Hematopoietic multipotent progenitor cell treated with erythropoietin and hydrocortisone succinate and interleukin-3 and kit ligand, for 17 days (in vitro differentiated cells): Measurements from ENCODE around the gene KMT2E.
A peak's percentile ranks its signal among the peaks of the same experiment; 100 is the strongest.

Source experiments
- DNase-seq: peaks from one replicate; pipeline ENCODE4 v3.0.0-alpha.2; 2015; ENCODE audit warnings: low spot score

The KMT2E gene

DNA sequence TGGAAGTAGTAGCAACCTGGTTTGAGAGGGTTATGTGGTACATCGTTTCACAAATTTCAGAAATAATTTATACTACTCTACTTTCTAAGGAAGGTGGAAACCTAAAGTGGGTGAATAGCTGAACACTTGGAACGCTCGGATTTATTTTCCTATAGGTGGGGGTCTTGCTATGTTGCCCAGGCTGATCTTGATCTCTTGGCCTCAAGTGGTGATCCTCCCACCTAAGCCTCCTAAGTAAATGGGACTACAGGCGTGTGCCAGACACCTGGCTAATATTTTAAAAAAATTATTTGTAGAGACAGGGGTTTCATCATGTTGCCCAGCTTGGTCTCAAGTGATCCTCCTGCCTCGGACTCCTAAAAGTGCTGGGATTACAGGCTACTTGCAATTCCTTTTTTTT is 6.7 kb upstream of the KMT2E start:
- no peak for DNase-seq

DNA sequence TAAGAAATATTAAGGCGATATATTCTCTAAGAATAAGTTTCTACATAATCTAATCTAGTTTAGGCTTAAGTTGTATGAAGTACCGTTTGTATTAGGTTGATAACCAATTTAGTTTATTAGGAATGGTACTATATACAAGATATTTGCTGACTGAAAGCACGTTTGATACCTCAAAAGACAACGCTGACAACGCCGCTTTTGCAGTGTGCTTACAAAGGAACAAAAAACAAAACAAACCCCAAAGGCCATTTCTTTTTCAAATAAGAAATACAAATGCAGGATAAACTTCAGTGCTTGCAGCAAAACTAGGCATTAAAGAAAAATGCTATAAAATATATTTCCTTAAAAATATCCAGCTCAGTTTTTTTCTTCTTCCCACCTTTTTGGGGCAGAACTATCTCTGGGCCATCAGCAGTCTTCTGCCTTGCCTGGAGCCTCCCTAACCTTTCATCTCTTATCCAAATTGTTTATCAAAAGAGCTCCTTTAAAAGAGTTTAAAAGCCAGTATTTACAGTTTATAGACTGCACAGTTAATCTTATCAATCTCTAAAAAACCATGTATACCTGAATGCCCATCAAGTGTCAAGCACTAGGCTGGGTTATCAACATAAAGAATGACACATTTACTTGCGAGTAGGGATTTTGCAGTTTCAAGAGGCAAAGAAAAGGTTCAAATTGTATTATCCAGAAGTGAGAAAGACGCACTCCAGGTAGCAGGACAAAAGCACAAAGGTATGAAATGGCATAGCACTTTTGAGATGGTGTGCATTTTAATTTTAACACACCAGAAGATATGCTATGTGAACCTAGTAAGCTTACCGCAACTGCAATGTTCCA is 4.1 kb upstream of the KMT2E start:
- DNase-seq: peak; percentile 51

DNA sequence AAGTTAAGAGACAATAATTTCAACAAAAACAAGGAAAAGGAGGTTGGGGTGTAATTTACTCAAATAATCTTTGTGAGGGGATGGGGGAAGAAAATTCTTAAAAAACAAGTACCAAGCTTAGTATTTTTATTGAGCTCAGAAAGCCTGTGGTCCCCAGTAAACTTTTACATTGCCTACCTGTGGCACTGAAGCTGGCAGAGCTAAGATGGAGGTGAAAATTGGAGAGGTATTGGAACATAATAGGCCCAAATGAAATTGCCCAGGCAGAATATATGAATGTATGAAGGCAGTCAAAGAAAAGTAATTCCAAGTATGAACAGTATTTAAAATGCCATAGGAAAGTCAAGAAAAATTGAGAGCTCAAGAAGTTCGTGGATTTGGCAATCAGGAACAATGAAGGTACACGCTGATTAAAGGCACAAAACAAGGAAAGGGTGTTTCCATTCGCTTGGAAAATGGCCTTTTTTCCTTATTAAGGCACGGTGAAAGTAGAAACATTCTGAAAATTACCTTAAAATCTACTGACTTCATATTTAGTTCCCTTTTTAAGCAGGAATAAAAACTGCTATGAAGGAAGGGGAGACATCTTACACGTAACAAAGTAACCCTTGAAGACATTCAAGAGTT is 3.4 kb upstream of the KMT2E start:
- peak; percentile 57 for DNase-seq

DNA sequence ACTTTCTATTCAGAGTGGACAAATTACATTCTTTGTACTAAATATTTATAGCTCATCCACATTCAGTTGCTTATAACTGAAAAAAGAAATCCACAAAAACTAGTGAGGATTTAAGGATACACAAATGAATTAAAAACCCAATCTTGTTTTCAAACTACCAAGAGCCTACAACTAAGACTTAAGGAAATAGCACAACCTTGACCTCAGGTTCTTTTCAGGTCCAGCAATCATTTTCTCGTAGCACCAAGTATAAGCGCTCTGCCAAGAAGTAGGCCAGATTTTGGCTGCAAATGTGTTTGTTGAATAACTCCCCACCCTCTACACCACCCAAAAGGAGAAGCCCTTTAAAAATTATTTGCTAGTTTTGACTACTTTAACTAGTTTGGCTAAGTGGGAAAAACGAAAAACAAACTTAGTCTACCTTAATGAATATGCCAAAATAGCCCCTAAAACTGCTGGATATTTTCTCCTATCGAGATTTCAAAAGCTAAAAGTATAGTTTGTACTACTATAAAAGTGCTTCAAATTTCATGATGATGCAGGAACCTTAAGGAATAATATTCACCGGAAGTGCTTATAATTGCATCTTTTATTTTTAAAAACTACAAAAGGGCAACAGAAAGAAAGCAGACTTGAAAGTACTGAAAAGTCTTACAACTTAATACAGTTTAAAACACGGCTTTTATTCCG is 2.7 kb upstream of the KMT2E start:
- DNase-seq: peak; percentile 76

DNA sequence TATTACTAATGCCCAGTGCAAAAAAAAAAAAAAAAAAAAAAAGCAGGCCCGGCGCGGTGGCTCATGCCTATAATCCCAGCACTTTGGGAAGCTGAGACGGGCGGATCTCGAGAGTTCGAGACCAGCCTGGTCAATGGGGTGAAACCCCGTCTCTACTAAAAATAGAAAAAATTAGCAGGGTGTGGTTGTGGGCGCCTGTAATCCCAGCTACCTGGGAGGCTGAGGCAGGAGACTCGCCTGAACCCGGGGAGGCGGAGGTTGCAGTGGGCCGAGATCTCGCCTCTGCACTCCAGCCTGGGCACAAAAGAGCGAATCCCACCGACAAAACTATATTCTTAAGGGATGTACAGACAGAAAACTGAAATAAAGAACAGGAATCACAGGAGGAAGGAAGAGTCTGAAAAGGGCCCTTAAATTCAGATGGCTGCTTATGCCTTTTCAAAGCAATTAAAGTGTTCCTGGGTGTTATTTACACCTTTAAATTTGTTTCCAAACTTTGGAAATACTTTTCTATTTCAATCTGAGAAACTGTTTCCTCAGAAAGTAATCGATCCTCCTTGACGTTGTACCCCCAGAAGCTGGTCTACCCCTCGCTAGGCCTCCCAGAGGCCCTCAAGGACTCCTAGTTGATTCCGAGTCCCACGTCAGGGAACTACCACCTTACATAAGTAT is 2.0 kb upstream of the KMT2E start:
- DNase-seq: peak; percentile 76

DNA sequence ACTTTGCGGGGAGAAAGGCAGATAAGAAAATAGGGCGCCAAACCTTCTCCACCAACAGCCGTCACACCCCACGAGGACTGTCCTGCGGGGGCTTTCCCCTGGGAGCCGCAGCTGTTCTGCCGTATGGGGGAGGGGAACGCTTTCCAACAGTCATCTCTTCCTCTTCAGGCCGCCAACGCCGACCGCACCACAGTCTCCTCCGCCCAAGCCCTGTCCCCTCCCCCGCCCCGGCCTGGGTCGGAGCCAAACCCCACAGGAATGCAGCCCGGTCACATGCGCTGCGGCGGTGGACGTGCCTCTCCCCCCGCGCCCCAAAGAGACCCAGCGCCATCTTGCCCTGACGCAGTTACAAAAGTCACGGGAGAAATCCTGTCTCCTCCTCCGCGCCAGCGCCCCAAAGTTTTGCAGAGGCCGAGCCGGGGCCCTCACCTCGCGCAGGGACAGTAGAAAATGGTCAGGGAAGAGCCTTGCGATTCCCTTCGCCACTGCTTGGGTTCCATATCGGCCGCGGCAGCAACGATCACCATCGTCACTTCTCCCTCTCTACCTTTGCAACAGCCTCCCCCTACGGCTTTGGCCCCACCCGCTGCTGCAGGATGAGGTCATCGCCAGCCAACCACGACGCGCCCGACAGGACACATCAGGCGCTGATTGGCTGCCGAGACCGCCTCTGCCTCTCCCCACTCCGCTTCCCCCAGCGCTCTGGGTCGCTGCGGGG is 1.3 kb upstream of the KMT2E start:
- DNase-seq: peak; percentile 99

DNA sequence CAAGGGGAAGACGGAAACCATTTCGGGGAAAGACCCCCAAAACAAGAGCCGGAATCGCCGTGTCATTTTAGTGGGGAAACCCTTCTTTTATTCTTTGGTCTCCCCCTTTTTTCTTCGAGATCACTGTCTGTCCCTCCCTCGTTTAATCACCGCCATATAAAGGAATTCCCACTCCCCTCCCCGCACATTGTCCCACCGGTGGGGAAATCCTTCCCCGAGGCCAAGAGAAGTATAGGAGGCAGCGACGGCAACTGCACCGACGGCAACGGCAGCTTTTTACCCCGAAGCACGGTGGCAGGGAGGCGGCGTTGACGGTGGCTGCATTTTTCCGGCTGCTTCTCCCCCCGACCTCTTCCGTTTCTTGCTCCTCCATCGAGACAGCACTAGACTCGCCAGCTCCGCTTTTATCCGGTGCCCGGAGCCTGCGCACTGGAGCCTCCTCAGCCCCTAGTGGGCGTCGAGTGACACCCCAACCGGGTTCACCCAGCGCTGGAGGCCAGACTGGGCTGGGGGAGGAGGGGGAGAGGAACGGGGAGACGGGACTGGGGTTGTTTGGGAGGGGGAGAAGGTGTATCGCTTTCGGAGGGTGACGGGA is 687 bp upstream of the KMT2E start:
- DNase-seq: peak; percentile 96

DNA sequence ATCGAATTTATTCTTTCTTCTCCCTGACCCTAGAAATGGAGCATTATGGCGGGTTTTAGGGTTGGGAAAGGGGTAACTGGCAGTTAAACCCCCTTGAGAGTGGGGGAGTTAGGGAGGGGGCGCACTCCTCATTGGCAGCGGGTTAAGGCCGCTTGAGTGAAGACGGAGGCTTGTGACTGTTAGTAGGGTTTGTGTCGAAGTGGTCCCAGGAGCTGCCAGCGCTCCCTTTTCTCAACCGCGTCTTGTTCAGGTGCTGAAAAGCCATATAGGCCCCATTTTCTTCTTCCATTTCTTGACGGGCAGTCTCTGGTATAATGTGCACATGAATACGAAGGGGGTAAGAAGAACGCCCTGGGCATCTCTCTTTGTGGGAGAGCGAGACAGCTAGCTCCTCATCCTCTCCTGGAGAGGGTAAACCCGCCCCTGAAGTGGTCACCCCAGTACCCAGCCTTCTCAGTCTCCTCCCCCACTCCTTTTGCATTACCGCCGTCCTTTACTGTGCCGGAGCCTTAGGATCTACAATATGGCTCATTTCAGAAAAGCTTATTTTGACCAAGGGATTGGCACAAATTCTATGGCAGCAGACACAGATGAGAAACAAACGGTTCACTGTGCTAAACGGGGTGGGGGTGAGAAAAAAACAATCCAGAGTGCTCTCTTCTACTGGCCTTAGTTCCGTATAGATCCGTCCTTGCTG is 836 bp downstream of the KMT2E start:
- DNase-seq: peak; percentile 87

DNA sequence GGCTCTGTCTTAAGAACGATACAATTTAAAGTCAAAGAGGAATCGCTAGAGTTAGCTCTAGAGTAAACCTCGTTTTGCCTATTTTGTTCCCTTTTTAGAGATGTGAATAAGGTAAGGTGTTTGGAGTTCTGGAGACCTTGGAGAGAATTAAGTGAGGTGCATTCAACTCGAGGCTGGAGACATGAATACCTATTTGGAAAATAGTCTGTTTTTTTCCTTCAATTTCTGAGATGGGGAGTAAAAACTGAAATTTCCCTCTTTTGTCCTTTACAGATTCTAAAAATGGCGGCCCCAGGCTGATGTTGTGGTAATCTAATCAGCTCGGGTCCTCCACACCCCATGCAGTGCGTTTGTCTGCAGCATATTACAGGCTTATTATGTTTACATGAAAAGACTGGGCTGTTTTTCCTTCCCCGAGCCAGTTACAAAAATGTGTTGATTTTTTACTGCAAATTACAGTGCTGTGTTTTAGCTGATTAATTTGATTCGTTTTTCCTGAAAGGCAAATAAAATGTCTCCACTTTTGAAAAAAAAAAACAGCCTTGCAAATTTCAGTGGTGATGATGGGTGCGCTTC is 1.5 kb downstream of the KMT2E start:
- peak; percentile 84 for DNase-seq

DNA sequence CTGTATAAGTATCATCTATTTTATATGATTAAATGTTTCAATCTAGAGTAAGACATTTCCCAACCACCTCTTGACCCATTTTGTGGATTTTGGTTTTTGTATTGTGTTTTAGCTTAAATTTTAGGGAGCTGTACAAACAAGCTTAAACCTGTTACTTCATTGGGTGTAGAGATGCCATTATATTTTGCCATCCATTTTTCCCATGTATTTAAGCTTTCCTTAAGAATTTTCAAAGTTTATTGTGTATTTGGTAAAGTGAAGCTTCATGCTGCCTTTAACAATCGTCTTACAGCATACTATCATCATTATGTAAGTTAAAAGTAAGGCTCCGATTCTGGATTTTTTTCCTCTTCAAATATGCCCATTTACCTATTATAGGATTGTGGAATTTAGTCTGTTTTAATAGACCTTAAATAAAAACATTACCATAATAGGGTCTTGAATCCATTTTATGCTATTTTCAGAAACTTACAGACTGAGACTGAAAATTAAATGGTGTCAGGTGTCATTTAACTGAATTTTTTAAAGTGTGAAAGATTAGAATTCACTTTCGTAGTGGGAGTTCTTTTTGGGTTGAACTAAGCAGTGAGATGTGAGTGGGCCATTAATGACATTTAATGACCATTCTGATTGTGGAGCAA is 2.2 kb downstream of the KMT2E start:
- peak; percentile 62 for DNase-seq

DNA sequence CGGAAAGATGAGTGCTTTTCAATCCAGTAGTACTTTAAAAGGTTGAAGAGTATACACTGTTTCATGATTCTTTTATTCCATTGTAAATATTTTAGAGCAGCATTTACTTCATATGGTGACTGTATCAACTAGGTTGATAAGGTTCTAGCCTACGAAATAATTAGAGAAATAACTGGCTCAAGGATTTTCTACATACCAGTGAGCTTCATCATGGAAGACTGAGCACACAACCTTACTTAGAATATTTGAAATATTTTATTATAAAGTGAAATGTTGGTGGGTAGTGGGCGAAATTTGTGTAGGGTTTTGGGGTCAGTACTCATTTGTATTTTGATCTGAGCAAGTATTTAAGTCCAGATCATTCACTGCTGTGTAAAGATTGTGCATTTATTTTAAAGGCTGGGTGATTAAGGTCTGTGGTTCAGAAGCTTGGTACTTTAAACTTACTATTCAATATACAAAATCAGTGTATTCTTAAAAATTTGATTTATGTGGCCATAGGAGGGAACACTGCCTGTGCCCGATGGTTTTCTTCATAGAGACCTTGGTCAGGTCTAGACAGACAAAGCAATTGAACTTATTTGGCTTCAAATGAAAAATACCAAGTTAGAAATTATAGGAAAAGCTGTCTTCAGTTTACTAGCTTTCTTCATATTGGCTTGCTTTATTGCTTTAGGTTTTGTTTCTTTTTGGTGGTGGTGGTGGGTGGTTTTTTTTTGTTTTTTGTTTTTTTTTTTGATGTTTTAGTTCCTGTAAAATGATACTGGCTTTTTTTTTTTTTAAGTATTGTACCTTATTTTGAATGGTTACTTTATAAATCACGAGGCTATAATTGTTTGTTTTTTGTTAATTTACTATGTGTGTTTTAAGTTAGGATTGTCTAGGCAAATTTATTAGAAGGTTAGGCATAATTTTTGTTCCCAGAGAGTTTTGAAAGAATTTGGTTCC is 3.0 kb downstream of the KMT2E start:
- no peak for DNase-seq

DNA sequence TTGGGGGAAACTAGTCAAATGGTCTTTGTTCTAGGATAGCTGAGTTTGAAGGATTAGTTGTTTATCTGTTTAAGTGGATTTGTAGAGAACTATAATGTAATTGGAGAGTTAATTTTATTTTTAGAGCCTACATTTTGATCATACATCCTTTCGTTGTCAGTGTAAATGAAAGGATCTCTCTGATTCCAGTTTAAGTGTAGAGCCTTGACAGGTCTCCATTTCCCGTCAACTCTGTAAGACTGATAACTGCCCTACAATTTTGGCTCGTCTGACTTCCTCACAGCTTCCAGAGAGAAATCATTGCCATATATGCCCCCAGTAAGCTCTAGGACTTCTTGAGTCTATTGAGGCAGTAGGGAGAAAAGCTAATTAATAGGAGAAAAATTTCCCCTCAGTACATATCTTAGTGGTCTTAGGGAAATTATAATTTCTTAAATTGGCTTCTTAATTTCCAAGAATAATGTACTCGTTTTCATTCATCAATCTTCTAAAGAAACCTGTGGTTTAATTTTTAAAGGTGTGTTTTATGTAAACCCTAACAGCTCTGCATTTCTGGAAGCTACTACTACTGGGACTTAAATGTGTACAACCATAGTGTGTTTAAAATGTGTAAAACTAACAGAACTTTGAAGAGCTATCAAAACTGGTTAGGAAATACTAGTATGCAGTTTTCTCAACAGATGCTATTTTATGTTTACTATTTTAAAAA is 3.8 kb downstream of the KMT2E start:
- peak; percentile 72 for DNase-seq

DNA sequence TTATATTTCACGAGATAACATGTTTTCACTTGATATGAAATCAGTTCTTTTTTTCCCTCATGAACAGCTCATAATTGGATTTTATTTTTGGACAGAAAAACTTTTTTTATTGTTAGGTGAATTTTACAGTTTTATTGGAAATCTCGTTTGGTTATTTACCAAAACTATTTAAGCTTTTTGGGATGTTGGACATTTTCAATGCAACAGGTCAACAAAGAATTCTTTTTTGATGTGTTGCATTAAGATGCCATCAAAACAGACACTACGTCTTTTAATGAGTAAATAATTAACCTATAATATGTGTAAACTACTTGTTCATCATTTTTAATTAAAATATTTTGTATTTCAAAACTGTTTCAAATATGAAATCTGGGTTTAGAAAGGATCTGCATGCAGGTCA is 5.3 kb downstream of the KMT2E start:
- no peak for DNase-seq

DNA sequence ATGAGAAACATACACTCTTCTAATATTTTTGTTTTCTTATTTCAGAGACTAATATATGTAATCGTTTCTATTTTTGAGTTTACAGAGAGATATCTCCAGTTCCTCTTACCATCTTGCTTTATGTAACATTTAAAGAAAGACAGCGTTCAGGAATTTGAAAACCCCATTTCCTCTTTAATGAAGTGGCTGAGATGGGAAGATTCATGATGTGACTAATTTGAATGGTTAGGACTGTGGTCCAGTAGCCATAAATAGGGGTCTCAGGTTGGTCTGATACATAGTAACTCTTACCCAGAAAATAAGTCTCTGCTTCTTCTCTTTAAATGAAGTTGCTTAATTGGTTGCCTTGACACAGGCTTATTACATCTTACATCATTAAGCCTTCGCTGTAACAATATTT is 6.9 kb downstream of the KMT2E start:
- DNase-seq: peak; percentile 19

DNA sequence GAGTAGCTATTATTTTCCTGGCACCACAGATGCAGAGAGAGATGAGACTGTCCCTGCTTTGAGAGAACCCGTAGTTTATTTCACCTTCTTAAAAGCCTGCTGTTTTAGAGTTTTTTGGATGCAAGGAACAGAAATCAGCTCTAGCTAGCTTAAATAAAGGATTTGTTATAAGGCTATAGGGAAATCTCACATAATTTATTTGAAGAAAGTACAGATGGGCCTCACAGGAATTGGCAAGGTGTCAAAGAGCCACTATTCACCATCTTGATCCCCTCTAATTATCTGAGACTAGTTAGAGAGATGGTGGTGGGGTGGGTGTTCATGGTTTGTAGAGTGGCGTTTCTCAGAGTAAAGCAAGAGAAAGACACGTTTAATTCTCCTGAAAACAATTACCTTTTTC is 7.3 kb downstream of the KMT2E start:
- no peak for DNase-seq

DNA sequence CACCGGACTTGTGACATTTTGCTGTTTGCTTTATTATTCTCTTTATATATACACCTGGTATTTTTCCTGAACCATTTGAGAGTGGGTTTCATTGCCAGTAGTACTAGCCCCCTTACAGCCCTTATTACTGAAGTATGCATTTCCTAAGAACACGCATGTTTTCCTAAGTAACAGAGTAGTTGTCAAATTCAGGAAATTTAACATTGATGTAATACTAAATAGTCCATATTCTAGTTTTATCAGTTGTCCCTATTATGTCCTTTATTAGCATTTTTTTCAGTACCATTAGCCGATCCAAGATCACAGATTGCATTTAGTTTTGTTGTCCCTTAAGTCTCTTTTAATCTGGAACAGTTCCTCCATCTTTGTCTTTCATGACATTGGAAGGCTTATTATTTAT is 8.0 kb downstream of the KMT2E start:
- DNase-seq: no peak

DNA sequence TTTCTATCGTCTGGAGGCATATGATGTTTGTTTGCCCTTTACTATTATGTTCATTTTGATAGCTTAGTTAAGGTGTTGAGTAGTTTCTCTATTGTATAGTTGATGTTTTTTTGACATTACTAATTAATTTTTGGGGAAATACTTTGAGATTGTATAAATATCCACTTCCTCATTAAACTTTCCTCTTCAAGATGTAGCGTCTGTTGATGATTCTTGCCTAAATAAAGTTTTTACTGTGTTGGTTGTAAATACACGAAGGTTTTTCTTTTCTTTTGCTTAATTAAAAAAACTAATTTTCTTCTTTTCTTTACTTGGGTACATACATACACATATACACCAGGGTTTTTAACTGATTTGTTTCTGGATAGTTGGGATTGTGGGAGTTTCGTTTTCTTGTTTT is 8.5 kb downstream of the KMT2E start:
- DNase-seq: no peak

DNA sequence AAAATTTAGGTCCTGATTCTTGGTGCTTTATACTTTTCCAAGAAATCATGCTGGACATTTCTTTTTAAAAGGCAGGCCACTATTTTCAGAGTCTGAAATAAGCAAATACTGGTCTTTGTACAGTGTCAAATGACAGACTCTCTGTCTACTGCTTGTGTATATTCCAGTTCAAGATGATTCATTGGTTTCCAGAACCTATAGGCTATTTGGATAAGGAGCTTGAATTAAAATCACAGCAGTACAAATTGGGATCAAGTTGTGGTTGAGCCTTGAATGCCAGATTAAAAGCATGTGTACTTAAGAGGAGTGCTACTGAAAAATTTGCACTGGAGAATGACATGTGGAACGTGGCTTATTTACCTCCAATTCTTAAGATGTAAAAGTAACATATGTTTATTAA is 10.7 kb downstream of the KMT2E start:
- DNase-seq: no peak
